NCI-H1048 (cell line): Measurements from ENCODE around the gene C2orf92.

Source experiments
- DNase-seq: peaks from one replicate; lab custom pipeline; 2025; lab: John Stamatoyannopoulos, UW

C2orf92 gene

DNA sequence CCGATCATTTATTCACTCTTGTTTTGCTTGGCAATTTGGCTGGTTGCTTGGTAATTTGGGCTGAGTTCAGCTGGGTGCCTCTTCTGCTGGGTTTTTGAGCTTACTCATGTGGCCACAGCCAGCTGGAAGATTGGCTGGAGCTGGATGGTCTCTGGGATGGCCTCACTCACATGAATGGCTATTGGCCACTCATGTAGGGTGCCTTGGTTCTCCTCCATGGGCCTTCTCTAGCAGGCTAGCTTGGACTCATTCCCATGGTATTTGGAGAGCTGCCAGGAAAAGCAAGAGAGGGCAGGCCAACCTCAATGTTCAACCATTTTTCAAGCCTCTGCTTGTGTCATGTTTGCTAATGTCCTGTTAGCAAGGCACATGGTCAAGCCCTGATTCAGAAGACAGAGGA, 60.7 kb downstream of the C2orf92 start:
- no peak for DNase-seq

GRCh38 chr2:97731274-97732020, 61.9 kb downstream of the C2orf92 start:
- DNase-seq = no peak

- no peak for DNase-seq
Observed at GRCh38 chr2:97732436-97733340, 63.2 kb downstream of the C2orf92 start.

GRCh38 chr2:97733341-97734035, 64.0 kb downstream of the C2orf92 start:
- no peak for DNase-seq

GRCh38 chr2:97734061-97735051, 64.8 kb downstream of the C2orf92 start:
- DNase-seq = no peak

DNA sequence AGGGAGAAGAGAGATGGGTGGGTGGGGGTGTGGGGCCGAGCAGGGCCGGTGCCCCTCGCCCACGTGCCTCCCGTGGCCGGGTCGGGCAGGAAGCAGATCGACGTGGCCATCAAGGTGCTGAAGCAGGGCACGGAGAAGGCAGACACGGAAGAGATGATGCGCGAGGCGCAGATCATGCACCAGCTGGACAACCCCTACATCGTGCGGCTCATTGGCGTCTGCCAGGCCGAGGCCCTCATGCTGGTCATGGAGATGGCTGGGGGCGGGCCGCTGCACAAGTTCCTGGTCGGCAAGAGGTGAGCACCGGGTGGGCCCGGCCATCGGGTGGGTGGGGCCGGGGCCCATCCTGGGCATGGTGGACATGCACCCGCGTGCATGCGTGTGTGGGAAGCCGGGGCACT, 65.6 kb downstream of the C2orf92 start:
- no peak for DNase-seq

- no peak for DNase-seq
Observed at GRCh38 chr2:97736185-97736584, 66.7 kb downstream of the C2orf92 start.

DNA sequence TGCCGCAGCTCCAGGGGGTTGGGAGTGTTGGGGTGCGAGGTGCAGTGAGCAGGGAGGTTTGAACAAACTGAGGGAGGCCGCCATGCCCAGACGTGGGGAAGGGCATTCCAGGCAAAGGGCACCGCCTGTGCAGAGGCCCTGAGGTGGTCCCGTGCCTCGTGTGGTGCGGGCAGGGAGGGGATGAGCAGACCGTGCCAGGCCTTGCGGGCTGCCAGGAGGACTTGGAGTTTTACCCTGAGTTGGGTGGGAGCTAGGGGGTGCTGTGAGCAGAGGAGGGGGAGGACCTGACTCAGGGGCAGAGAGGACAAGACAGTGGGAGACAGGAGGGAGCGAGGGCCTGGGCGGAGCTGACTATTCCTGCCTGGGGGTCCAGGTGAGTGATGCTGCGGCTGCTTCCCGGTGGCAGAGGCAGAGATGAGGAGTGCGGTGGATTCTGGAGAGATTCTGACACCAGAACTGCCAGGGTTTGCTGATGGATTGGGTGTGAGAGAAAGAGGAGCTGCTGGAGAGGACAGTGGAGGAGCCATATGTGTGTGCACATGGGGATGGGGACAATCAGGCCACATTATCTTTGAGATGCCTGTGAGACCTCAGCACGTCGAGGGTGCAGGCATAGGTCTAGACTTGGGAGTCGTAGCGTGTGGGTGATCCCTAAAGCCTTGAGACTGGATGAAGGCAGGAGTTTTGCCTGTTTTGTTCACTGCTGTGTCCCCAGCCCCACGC, 67.3 kb downstream of the C2orf92 start:
- DNase-seq = no peak

GRCh38 chr2:97737421-97738178, 68.1 kb downstream of the C2orf92 start:
- no peak for DNase-seq

GRCh38 chr2:97738179-97739019, 68.9 kb downstream of the C2orf92 start:
- DNase-seq = no peak

- no peak for DNase-seq
Observed at GRCh38 chr2:97739020-97739892, 69.7 kb downstream of the C2orf92 start.

- no peak for DNase-seq
Observed at GRCh38 chr2:97739893-97740245, 70.4 kb downstream of the C2orf92 start.

GRCh38 chr2:97740590-97741182, 71.2 kb downstream of the C2orf92 start:
- no peak for DNase-seq

DNA sequence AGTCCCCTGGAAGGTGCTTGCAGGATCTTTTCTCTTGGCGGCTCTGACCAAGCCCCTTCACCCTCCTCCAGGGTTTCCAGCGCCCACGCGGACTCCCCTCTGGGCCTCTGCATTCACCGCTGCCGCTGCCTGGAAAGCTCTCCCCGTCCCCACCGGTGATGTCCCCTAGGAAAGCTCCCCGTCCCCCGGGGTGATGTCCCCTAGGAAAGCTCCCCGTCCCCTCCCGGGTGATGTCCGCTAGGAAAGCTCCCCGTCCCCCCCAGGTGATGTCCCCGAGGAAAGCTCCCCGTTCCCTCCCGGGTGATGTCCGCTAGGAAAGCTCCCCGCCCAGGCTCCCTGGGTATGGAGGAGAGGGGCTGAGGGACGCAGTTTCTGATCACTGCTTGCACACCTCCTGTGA, 71.7 kb downstream of the C2orf92 start:
- DNase-seq = no peak

GRCh38 chr2:97741686-97742085, 72.2 kb downstream of the C2orf92 start:
- DNase-seq = no peak

- DNase-seq = no peak
Observed at GRCh38 chr2:97742381-97742847, 72.9 kb downstream of the C2orf92 start.

DNA sequence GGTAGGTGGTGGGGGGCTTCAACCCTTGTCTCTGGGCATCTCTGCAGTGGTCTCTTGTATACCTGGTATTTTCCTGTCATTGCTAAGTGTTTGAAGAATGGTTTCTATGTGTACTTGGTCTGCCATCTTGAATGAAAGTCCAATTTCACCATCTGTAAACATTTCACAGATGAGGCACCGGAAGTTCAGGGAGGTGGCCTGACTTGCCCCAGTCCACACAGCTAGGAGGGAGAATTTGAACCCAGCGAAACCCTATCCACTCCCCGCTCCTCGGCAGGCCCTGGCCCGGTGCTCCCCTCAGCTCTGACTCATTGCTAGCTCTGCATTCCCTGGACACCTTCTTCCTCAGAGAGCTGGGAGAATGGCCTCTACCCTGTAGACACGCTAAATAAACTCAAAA, 74.4 kb downstream of the C2orf92 start:
- no peak for DNase-seq
